Measurements from ENCODE around the gene SNED1.

SNED1 gene

GRCh38 chr2:240959214-240959940 is 39.0 kb upstream of the SNED1 start:
- TF ChIP-seq FOXP2 (optimal IDR thresholded peaks at IDR 0.05; ENCODE audit: borderline replicate concordance, extremely low read depth, extremely low read length, insufficient read depth) (no peak), REST (IDR thresholded peaks at IDR 0.05; ENCODE audit: insufficient read depth in 1 of 2, low read depth in 2 of 2, low read length in 2 of 2) (no peak), SIN3A (IDR thresholded peaks at IDR 0.05; ENCODE audit: borderline replicate concordance, insufficient read depth, low read length) (no peak), POLR2AphosphoS5 (IDR thresholded peaks at IDR 0.05; ENCODE audit: low read depth, low read length) (no peak), TAF1 (IDR thresholded peaks at IDR 0.05; ENCODE audit: borderline replicate concordance, insufficient read depth, low read length) (no peak)

DNA sequence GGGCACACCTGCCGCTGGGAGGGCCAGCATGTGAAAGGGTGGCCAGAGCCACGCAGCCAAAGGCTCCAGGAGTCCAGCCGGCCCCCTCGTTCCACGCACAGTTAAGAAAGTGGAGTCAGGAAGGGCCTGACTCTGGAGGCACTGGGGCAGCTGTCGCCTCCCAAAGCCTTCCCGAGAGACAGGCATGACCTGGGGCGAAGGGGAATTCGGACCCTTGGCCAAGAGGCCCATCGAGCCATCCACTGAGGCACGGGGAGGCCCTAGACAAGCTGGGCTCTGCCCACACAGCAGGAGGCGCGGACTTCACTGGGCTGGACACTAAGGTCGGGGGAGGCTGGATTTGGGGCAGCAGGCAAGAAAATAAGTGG is 38.5 kb upstream of the SNED1 start:
- TF ChIP-seq FOXP2 (optimal IDR thresholded peaks at IDR 0.05; ENCODE audit: borderline replicate concordance, extremely low read depth, extremely low read length, insufficient read depth), result no peak
- TF ChIP-seq TAF1 (IDR thresholded peaks at IDR 0.05; ENCODE audit: borderline replicate concordance, insufficient read depth, low read length), result no peak
- TF ChIP-seq SIN3A (IDR thresholded peaks at IDR 0.05; ENCODE audit: borderline replicate concordance, insufficient read depth, low read length), result no peak
- TF ChIP-seq POLR2AphosphoS5 (IDR thresholded peaks at IDR 0.05; ENCODE audit: low read depth, low read length), result no peak
- TF ChIP-seq REST (IDR thresholded peaks at IDR 0.05; ENCODE audit: insufficient read depth in 1 of 2, low read depth in 2 of 2, low read length in 2 of 2), result no peak

DNA sequence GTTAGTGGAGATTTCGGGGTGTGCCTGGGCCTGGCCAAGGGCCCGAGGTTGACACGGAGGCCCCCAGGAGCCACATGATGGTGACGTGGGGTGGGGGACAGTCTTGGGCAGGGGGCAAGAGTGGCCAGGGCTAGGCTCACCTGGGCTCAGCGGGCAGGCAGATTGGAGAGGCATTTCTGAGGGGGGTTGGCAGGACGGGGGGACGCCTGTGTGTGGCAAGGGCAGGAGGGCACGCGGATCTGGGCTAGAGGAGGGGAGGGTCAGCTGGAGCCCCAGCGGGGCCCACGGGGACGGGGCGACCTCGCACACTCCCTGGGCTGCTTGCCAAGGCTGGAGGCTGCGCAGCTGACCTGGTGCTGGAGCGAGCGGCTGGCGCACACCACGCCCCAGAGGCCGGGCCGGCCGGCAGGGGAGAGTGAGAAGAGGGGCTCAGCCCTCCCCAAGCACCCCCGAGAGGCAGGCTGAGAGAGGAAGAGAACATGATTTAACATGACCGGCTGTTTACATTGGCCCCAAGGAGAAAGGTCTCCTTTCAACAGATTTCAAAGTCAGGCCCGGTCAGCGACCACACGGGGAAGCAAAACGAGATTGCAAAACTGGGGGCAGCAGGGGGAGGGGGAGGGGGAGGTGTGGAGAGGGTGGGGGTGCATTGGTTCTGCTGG is 38.0 kb upstream of the SNED1 start:
- TF ChIP-seq POLR2AphosphoS5 (IDR thresholded peaks at IDR 0.05; ENCODE audit: low read depth, low read length), result no peak
- TF ChIP-seq REST (IDR thresholded peaks at IDR 0.05; ENCODE audit: insufficient read depth in 1 of 2, low read depth in 2 of 2, low read length in 2 of 2), result no peak
- TF ChIP-seq TAF1 (IDR thresholded peaks at IDR 0.05; ENCODE audit: borderline replicate concordance, insufficient read depth, low read length), result no peak
- TF ChIP-seq FOXP2 (optimal IDR thresholded peaks at IDR 0.05; ENCODE audit: borderline replicate concordance, extremely low read depth, extremely low read length, insufficient read depth), result no peak
- no peak for TF ChIP-seq SIN3A (IDR thresholded peaks at IDR 0.05; ENCODE audit: borderline replicate concordance, insufficient read depth, low read length)

DNA sequence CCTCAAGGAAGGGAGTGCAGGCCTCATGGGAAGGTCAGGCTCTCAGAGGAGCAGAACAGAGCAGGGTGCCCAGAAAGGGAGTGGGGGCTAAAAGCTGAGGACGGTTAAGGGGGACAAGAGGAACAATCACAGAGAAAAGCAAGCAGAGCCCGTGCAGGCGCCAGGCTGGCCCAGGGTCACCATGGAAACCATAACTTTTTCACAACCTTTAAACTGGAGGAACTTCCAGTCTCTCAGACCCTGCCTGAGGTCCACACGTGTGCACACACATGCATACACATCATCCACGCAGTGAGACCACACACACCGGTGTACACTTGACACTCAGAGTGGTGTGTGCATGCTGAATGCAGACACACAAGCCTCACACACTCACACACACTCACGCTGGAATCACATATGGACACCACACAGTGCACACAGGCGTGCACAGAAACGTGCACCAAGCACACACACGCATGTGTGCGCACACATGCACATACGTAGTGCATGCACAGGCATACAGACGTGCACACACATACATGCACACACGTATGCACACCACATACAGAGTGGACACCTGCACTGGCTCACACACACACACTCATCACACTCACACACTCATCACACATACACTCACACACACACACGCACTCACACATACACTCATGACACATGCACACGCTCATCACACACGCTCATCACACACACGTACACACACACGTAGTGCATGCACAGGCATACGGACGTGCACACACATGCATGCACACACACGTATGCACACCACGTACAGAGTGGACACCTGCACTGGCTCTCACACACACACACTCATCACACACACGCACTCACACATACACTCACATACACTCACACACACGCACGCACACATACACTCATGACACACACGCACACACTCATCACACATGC is 37.2 kb upstream of the SNED1 start:
- TF ChIP-seq SIN3A (IDR thresholded peaks at IDR 0.05; ENCODE audit: borderline replicate concordance, insufficient read depth, low read length) (no peak), FOXP2 (optimal IDR thresholded peaks at IDR 0.05; ENCODE audit: borderline replicate concordance, extremely low read depth, extremely low read length, insufficient read depth) (no peak), REST (IDR thresholded peaks at IDR 0.05; ENCODE audit: insufficient read depth in 1 of 2, low read depth in 2 of 2, low read length in 2 of 2) (no peak), POLR2AphosphoS5 (IDR thresholded peaks at IDR 0.05; ENCODE audit: low read depth, low read length) (no peak), TAF1 (IDR thresholded peaks at IDR 0.05; ENCODE audit: borderline replicate concordance, insufficient read depth, low read length) (no peak)
